Gastrocnemius medialis (tissue), 4 donors: ENCODE data around the gene ZFYVE26. TPM values are rescaled to one million over a fixed set of nuclear protein-coding genes. Genes with fewer than 3 reads are reported as not detected.
"Not testable (repeated sequence)": the region's sequence is repeated elsewhere in the genome, so short reads cannot be mapped to it uniquely, and the experiment has no call there.

Source experiments
- ATAC-seq, 2 donors: fragments of 150-250 bp; one replicate each; pipeline ENCODE4 v1.9.1; 2016
- DNase-seq, 2 donors: peaks; one replicate each; pipeline ENCODE4 v3.0.0-alpha.2; 2019
- H3K27ac ChIP-seq, 4 donors: fragments of 200-600 bp; sonication (generic); 1 replicate in 1 of 4; 2 replicates in 3 of 4; pipeline ENCODE4 v1.5.1; 2016 to 2018; ENCODE audit warnings: mild to moderate bottlenecking in 2 of 4, moderate library complexity in 1 of 4
- H3K27me3 ChIP-seq, 3 donors: fragments of 200-600 bp; sonication (generic) in 2 of 3; 1 replicate in 1 of 3; 2 replicates in 2 of 3; pipeline versions ENCODE4 v1.5.1 to v1.6.0; 2016 to 2019; ENCODE audit warnings: mild to moderate bottlenecking in 1 of 3, moderate library complexity in 1 of 3
- H3K36me3 ChIP-seq, 2 donors: fragments of 200-600 bp; sonication (generic) in 1 of 2; one replicate each; pipeline ENCODE4 v1.5.1; 2017 to 2018
- H3K4me1 ChIP-seq, 2 donors: fragments of 200-600 bp; sonication (generic) in 1 of 2; one replicate each; pipeline ENCODE4 v1.5.1; 2016 to 2017; ENCODE audit warnings: mild to moderate bottlenecking in 2 of 2
- H3K4me3 ChIP-seq, 4 donors: fragments of 200-600 bp; sonication (generic) in 3 of 4; 1 replicate in 1 of 4; 2 replicates in 3 of 4; pipeline ENCODE4 v1.5.1; 2016 to 2019; ENCODE audit warnings: mild to moderate bottlenecking in 2 of 4
- H3K9me3 ChIP-seq, 3 donors: fragments of 200-600 bp; sonication (generic) in 2 of 3; 1 replicate in 1 of 3; 2 replicates in 2 of 3; pipeline ENCODE4 v1.5.1; 2016 to 2019
- POLR2A ChIP-seq, 2 donors: fragments of 450-650 bp; IDR thresholded peaks; one replicate each; pipeline ENCODE4 v1.6.1; 2017; ENCODE audit warnings: antibody characterized with exemption in 2 of 2, mild to moderate bottlenecking in 2 of 2, moderate library complexity in 2 of 2
- in situ Hi-C, 4 donors: fragments of 200-750 bp; cut with MboI; loops; one replicate each; pipeline versions ENCODE4 v1.15.0 to v1.8.0; 2017; ENCODE audit warnings: low sequenced_read_pairs in 4 of 4
- intact Hi-C: fragments of 100-400 bp; cut with DNase I; formaldehyde crosslinking; loops from one replicate; pipeline ENCODE4 v1.15.1; 2023; ENCODE audit warnings: low total_unique reads
- total RNA-seq, 4 donors: library from RNA; depleted of rRNA; stranded (reverse); fragments of >200 nt; gene quantifications; one replicate each; pipeline versions ENCODE4 v1.1.0 to v1.2.3, GENCODE V29; 2016
- TF ChIP-seq, protein P1 (sequence below), 5 experiments: fragments of 450-650 bp in 3 of 5; fragments of 200-600 bp in 2 of 5; sonication (generic) in 2 of 5; IDR thresholded peaks in 4 of 5; conservative IDR thresholded peaks in 1 of 5; 1 replicate in 4 of 5; 2 replicates in 1 of 5; pipeline ENCODE4 v1.5.1; 2016 to 2019; ENCODE audit warnings: antibody characterized with exemption in 5 of 5, mild to moderate bottlenecking in 3 of 5, moderate library complexity in 3 of 5

Gene ZFYVE26
- total RNA-seq, 4 donors from 2014 or later = 16.3 to 26.3 (median 17.6) TPM

DNA sequence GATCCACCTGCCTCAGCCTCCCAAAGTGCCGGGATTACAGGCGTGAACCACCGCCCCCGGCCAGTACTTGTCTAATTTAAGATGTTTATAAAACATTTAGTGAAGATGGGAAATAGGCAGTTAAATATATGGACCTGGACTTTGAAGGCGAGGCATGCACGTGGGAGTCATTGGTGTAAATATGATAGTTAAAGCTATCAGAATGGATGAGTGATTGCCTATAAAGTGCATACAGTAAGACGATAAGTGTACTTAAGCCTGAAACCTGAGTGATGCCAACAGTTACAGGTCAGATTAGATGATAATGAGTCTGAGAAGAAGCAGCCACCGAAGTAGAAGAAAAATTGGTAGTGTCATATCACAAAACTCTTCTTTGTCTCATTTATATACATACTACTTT is 14.7 kb upstream of the ZFYVE26 start:
- H3K27ac ChIP-seq = no peak overlapping the region
- in situ Hi-C loops (no loop called here), intact Hi-C loops (loop anchor here (10.0 kb wide), 1 partner anchor 104 kb away; no protein-coding TSS in a partner anchor)
- H3K9me3 ChIP-seq = no peaks in the 10 kb centered on the region
- no peaks in the 10 kb centered on the region for H3K27me3 ChIP-seq
- TF ChIP-seq POLR2A (IDR thresholded peaks at IDR 0.05) = no peak
- TF ChIP-seq, protein P1, sequence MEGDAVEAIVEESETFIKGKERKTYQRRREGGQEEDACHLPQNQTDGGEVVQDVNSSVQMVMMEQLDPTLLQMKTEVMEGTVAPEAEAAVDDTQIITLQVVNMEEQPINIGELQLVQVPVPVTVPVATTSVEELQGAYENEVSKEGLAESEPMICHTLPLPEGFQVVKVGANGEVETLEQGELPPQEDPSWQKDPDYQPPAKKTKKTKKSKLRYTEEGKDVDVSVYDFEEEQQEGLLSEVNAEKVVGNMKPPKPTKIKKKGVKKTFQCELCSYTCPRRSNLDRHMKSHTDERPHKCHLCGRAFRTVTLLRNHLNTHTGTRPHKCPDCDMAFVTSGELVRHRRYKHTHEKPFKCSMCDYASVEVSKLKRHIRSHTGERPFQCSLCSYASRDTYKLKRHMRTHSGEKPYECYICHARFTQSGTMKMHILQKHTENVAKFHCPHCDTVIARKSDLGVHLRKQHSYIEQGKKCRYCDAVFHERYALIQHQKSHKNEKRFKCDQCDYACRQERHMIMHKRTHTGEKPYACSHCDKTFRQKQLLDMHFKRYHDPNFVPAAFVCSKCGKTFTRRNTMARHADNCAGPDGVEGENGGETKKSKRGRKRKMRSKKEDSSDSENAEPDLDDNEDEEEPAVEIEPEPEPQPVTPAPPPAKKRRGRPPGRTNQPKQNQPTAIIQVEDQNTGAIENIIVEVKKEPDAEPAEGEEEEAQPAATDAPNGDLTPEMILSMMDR (IDR thresholded peaks at IDR 0.05 in 4 of 5, conservative IDR thresholded peaks at IDR 0.05 in 1 of 5) = no peak
- DNase-seq (no peak), ATAC-seq (no peak)
- no peaks in the 10 kb centered on the region for H3K36me3 ChIP-seq
- no peaks in the 10 kb centered on the region for H3K4me1 ChIP-seq
- no peak overlapping the region for H3K4me3 ChIP-seq

DNA sequence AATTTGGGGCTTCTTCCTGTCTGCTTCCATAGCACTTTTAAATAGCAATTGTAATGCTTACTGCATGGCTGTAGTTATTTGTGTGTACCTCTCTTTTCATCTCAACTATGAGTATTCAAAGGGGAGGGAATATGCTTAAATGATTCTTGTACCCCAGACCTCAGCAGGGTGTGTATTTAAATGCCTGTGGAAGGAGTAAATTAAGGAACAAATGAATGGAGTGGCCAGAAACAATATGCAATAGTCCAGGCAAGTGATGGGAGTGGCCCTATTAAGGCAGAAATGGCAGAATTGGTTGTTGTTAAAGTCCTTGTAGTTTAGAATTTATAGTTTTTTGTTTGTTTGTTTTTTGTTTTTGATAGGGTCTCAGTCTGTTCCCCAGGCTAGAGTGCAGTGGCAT is 4.7 kb upstream of the ZFYVE26 start:
- intact Hi-C loops (loop anchor here (10.0 kb wide), 1 partner anchor 814 kb away; no protein-coding TSS in a partner anchor), in situ Hi-C loops (no loop called here)
- ATAC-seq = no peak
- TF ChIP-seq, protein P1 (IDR thresholded peaks at IDR 0.05 in 4 of 5, conservative IDR thresholded peaks at IDR 0.05 in 1 of 5) = no peak
- Histone ChIP-seq H3K4me1 (peaks cover 9 to 19% of the 10 kb centered on the region in 2 donors), H3K4me3 (no peak overlapping the region), H3K27me3 (no peaks in the 10 kb centered on the region), H3K27ac (no peak overlapping the region), H3K36me3 (no peaks in the 10 kb centered on the region), H3K9me3 (no peaks in the 10 kb centered on the region)
- no peak for DNase-seq

DNA sequence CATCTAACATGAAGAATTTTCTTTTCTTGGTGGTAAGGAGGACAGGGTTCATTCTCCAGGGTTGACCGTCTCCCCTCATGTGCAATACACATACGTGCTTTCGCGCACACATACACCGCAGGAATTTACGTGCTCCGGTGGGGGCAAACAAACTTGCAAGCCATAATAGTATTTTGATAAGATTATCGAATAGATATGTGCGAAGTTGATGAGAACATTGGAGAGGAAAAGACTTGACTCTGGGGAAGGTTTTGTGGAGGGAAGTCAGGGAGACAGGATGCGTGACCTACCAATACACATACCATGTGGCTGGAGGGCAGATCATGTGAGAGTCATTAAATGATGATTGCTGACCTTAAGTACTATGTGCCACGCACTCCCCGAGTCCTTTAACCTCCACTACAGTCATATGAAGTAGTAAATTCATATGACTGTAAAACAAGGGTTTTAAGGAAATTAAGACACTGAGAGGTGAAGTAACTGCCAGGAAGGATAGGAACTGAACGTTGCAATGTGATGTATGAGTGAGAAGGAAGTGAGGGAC is 4.1 kb upstream of the ZFYVE26 start:
- ATAC-seq (no peak), DNase-seq (no peak)
- no peaks in the 10 kb centered on the region for H3K36me3 ChIP-seq
- H3K27me3 ChIP-seq = no peaks in the 10 kb centered on the region
- in situ Hi-C loops = no loop called here
- TF ChIP-seq POLR2A (IDR thresholded peaks at IDR 0.05) = no peak
- TF ChIP-seq, protein P1 (IDR thresholded peaks at IDR 0.05 in 4 of 5, conservative IDR thresholded peaks at IDR 0.05 in 1 of 5) = no peak
- H3K27ac ChIP-seq = peak overlapping the region in 1 of 4 donors; percentile 68
- no peaks in the 10 kb centered on the region for H3K9me3 ChIP-seq
- peaks cover 10 to 24% of the 10 kb centered on the region in 2 donors for H3K4me1 ChIP-seq
- peak overlapping the region; percentile 73 to 95 (median 92) for H3K4me3 ChIP-seq
- intact Hi-C loops = loop anchor here (10.0 kb wide), 1 partner anchor 814 kb away; no protein-coding TSS in a partner anchor

DNA sequence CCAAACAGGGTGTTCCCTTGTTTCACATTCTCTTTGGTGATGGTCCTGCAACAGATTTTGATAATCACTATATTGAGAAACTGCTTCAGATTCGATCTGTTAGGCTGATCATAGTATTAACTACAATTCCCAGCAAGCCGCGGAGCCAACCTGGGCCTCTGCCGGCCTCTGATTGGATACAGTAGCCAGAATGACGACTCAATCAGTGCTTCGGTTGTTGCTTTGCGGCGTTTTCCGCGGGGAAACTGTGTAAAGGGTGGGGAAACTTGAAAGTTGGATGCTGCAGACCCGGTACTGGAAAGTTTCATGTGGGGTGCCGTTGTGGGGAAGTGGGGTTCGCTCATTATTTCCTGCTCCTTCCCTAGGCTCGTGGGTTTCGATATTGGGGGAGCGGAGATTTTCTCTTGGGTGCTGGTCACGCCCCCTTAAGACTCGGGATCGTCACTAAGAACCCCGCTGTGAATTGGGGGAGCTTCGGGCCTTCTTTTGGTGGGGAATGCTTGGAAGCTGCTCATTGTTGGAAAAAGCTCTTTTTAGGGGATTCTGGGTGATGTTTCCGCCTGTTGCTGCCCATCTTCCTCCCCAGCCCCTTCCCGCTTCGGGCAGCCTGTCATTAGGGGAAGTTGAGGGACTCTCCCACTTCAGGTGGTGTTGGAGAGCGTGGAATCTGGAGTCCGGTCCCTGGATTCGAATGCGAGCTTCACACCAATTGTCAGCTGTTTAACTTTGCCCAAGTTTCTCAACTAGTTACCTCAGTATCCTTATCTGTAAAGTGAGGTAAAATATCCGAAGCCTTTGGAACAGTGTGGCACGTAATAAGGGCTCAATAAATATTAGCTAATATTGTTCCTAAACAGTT is 3.4 kb upstream of the ZFYVE26 start, which contains the start of gene RAD51B:
RAD51B (plus strand) TSS at position 217 of the 859 bp plus-strand sequence.
- in situ Hi-C loops = no loop called here
- peak within 1 kb of the TSS; percentile 58 to 68 (median 64) for H3K27ac ChIP-seq
- no peaks in the 10 kb centered on the region for H3K9me3 ChIP-seq
- DNase-seq = peak; percentile 76 to 80
- peak within 1 kb of the TSS; percentile 73 to 95 (median 92) for H3K4me3 ChIP-seq
- no peak for TF ChIP-seq POLR2A (IDR thresholded peaks at IDR 0.05)
- TF ChIP-seq, protein P1 (IDR thresholded peaks at IDR 0.05 in 4 of 5, conservative IDR thresholded peaks at IDR 0.05 in 1 of 5) = no peak
- no peaks in the 10 kb centered on the region for H3K36me3 ChIP-seq
- H3K27me3 ChIP-seq = no peaks in the 10 kb centered on the region
- intact Hi-C loops = loop anchor here (5.0 to 10.0 kb wide), 3 partner anchors 122 to 815 kb away; partner anchors contain the start of genes ARG2 and RDH11
- H3K4me1 ChIP-seq = peaks cover 17 to 31% of the 10 kb centered on the region in 2 donors
- peak; percentile 84 to 87 for ATAC-seq

DNA sequence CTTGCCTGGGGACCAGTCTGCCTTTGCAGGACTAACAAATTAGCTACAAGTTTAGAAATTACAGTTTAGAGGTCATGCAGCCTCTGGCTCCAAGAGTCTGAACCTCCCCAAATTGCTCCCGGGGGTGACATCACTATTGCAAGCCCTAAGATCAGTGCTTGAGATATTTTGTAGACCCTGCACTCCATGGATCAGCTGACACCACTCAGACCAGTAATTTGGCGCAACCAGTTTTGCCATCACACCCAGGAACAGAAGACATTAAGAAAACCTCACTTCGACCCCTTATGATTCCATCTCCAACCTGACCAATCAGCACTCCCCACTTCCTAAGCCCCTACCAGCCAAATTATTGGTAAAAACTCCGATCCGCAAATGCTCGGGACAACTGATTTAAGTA is 2.1 kb upstream of the ZFYVE26 start:
- H3K36me3 ChIP-seq, H3K27ac ChIP-seq, in situ Hi-C loops, H3K9me3 ChIP-seq, DNase-seq, H3K27me3 ChIP-seq, ATAC-seq, H3K4me3 ChIP-seq: not testable (repeated sequence)
- intact Hi-C loops = loop anchor here (5.0 to 10.0 kb wide), 2 partner anchors 121 to 204 kb away; partner anchors contain the start of genes ARG2 and RDH11
- H3K4me1 ChIP-seq = peaks cover 21 to 35% of the 10 kb centered on the region in 2 donors
